Activated CD4-positive, alpha-beta memory T cell treated with anti-CD3 and anti-CD28 coated beads for 36 hours (primary cell): Measurements from ENCODE around the gene ZNF274. TPM values are rescaled to one million over a fixed set of nuclear protein-coding genes. Genes with fewer than 3 reads are reported as not detected.
"Not testable (repeated sequence)": the region's sequence is repeated elsewhere in the genome, so short reads cannot be mapped to it uniquely, and the experiment has no call there.

Source experiments
- CTCF ChIA-PET: fragments of 350-600 bp; sonication (Branson Sonifier 250); formaldehyde crosslinking; loops from one replicate; lab custom pipeline; 2021; ENCODE audit warnings: antibody characterized with exemption, inconsistent platforms; lab: Charles Lee
- POLR2A ChIA-PET: fragments of 350-600 bp; sonication (Branson Sonifier 250); formaldehyde crosslinking; loops from one replicate; lab custom pipeline; 2021; ENCODE audit warnings: antibody characterized with exemption; lab: Charles Lee
- DNase-seq: peaks from one replicate; pipeline ENCODE4 v3.0.0-alpha.2; 2020
- H3K27ac Mint-ChIP-seq: one replicate; pipeline ENCODE4 v1.8.0; 2021; ENCODE audit warnings: mixed read lengths
- H3K27me3 Mint-ChIP-seq: one replicate; pipeline ENCODE4 v1.8.0; 2021; ENCODE audit warnings: mixed read lengths
- H3K36me3 Mint-ChIP-seq: one replicate; pipeline ENCODE4 v1.8.0; 2021; ENCODE audit warnings: mixed read lengths
- H3K4me1 Mint-ChIP-seq: one replicate; pipeline ENCODE4 v1.8.0; 2021; ENCODE audit warnings: low read depth, mixed read lengths
- H3K4me3 Mint-ChIP-seq: one replicate; pipeline ENCODE4 v1.8.0; 2021; ENCODE audit warnings: mild to moderate bottlenecking, mixed read lengths
- H3K9me3 Mint-ChIP-seq: one replicate; pipeline ENCODE4 v1.8.0; 2021; ENCODE audit warnings: mixed read lengths
- intact Hi-C: fragments of 100-400 bp; cut with micrococcal nuclease; formaldehyde crosslinking; loops from one replicate; pipeline ENCODE4 v1.15.1; 2023
- total RNA-seq, 2 experiments: library from RNA; stranded (reverse); gene quantifications; one replicate each; pipeline ENCODE4 v1.2.3, GENCODE V29; 2021

ZNF274 gene
- 10 to 100 TPM; 19.1 to 19.6 TPM for total RNA-seq

- DNase-seq = peak; percentile 95
- no peaks in the 10 kb centered on the region for H3K27me3 Mint-ChIP-seq
- ChIA-PET CTCF (interaction anchor here (0.8 kb wide), 1 partner anchor 28 kb away, joined by 3 read pairs; no protein-coding TSS in a partner anchor), POLR2A (interaction anchor here (0.7 to 1.3 kb wide), 4 partner anchors 32 to 180 kb away, joined by 3 to 4 read pairs (median 3); partner anchors contain the start of genes ZNF329 and ZNF544)
- peak within 1 kb of the TSS; percentile 99 for H3K27ac Mint-ChIP-seq
- H3K4me3 Mint-ChIP-seq = peak within 1 kb of the TSS; percentile 92
- intact Hi-C loops = loop anchor here (1.0 to 10.0 kb wide), 9 partner anchors 44 to 898 kb away; partner anchors contain the start of genes ERVK3-1, ZBTB45, ZNF460 and ZNF544
- H3K4me1 Mint-ChIP-seq = peaks cover 16% of the 10 kb centered on the region
- H3K9me3 Mint-ChIP-seq = peaks cover 60% of the 10 kb centered on the region
- H3K36me3 Mint-ChIP-seq = peaks cover 69% of the 10 kb centered on the region
Observed at GRCh38 chr19:58182989-58183816, at the start of gene ZNF274. Gene ZNF274, plus strand, starts transcription at chr19:58183061. Its CDS starts 905 bp downstream, at chr19:58183966.

GRCh38 chr19:58134244-58134643, 48.6 kb upstream of the ZNF274 start:
- DNase-seq = no peak
- Mint-ChIP-seq H3K4me3 (no peak overlapping the region), H3K27ac (no peak overlapping the region), H3K9me3 (peaks cover 74% of the 10 kb centered on the region), H3K36me3 (peaks cover 90% of the 10 kb centered on the region), H3K4me1 (no peaks in the 10 kb centered on the region), H3K27me3 (no peaks in the 10 kb centered on the region)
- ChIA-PET POLR2A (no interaction called here), CTCF (no interaction called here)
- intact Hi-C loops = no loop called here

GRCh38 chr19:58145849-58146248, 37.0 kb upstream of the ZNF274 start:
- peaks cover 37% of the 10 kb centered on the region for H3K9me3 Mint-ChIP-seq
- H3K27me3 Mint-ChIP-seq = no peaks in the 10 kb centered on the region
- H3K4me3 Mint-ChIP-seq = no peak overlapping the region
- peaks cover 48% of the 10 kb centered on the region for H3K36me3 Mint-ChIP-seq
- no peak overlapping the region for H3K27ac Mint-ChIP-seq
- peaks cover 9% of the 10 kb centered on the region for H3K4me1 Mint-ChIP-seq
- intact Hi-C loops = no loop called here
- ChIA-PET CTCF (no interaction called here), POLR2A (no interaction called here)
- no peak for DNase-seq

- H3K4me3 Mint-ChIP-seq, intact Hi-C loops, POLR2A ChIA-PET, H3K27me3 Mint-ChIP-seq, CTCF ChIA-PET, H3K27ac Mint-ChIP-seq, DNase-seq: not testable (repeated sequence)
- peaks cover 33% of the 10 kb centered on the region for H3K36me3 Mint-ChIP-seq
- peaks cover 32% of the 10 kb centered on the region for H3K9me3 Mint-ChIP-seq
- peaks cover 13% of the 10 kb centered on the region for H3K4me1 Mint-ChIP-seq
Observed at GRCh38 chr19:58147475-58147874, 35.4 kb upstream of the ZNF274 start.

- POLR2A ChIA-PET = interaction anchor here (0.7 to 1.4 kb wide), 2 partner anchors 33 to 128 kb away, joined by 3 read pairs; partner anchors contain the start of gene ZNF8
- peak within 1 kb of the TSS; percentile 91 for H3K4me3 Mint-ChIP-seq
- peaks cover 21% of the 10 kb centered on the region for H3K9me3 Mint-ChIP-seq
- H3K4me1 Mint-ChIP-seq = peaks cover 18% of the 10 kb centered on the region
- peak; percentile 95 for DNase-seq
- no peaks in the 10 kb centered on the region for H3K27me3 Mint-ChIP-seq
- CTCF ChIA-PET = interaction anchor here (1.3 kb wide), 1 partner anchor 264 kb away, joined by 3 read pairs; no protein-coding TSS in a partner anchor
- peak within 1 kb of the TSS; percentile 81 for H3K27ac Mint-ChIP-seq
- intact Hi-C loops = loop anchor here (1.0 to 10.0 kb wide), 5 partner anchors 203 to 868 kb away; partner anchors contain the start of genes ZNF256, ZNF416, ZNF417 and ZNF460
- peaks cover 22% of the 10 kb centered on the region for H3K36me3 Mint-ChIP-seq
Observed at GRCh38 chr19:58150328-58150921, 32.4 kb upstream of the ZNF274 start, which contains the start of gene ZNF329. Gene ZNF329, minus strand, starts transcription at chr19:58150789. Its CDS starts 21,286 bp downstream, at chr19:58129503.

GRCh38 chr19:58153386-58153785, 29.5 kb upstream of the ZNF274 start:
- no peak overlapping the region for H3K4me3 Mint-ChIP-seq
- intact Hi-C loops = loop anchor here (5.0 to 10.0 kb wide), 3 partner anchors 269 to 871 kb away; partner anchors contain the start of genes ZNF416, ZNF460 and ZNF814
- peaks cover 18% of the 10 kb centered on the region for H3K4me1 Mint-ChIP-seq
- H3K27me3 Mint-ChIP-seq = no peaks in the 10 kb centered on the region
- H3K9me3 Mint-ChIP-seq = peaks cover 17% of the 10 kb centered on the region
- CTCF ChIA-PET = no interaction called here
- no peak overlapping the region for H3K27ac Mint-ChIP-seq
- no peak for DNase-seq
- POLR2A ChIA-PET = no interaction called here
- H3K36me3 Mint-ChIP-seq = peaks cover 12% of the 10 kb centered on the region

GRCh38 chr19:58154287-58154678, 28.6 kb upstream of the ZNF274 start:
- Mint-ChIP-seq H3K9me3 (peaks cover 8% of the 10 kb centered on the region), H3K4me3 (peak overlapping the region; percentile 79), H3K27me3 (no peaks in the 10 kb centered on the region), H3K27ac (no peak overlapping the region), H3K36me3 (peaks cover 5% of the 10 kb centered on the region), H3K4me1 (peaks cover 17% of the 10 kb centered on the region)
- intact Hi-C loops = loop anchor here (2.0 to 10.0 kb wide), 5 partner anchors 55 to 872 kb away; partner anchors contain the start of genes ZNF416, ZNF460, ZNF776 and ZNF814
- CTCF ChIA-PET = no interaction called here
- POLR2A ChIA-PET = no interaction called here
- peak; percentile 10 for DNase-seq

GRCh38 chr19:58154679-58155648, 27.9 kb upstream of the ZNF274 start:
- peak; percentile 98 for DNase-seq
- peak overlapping the region; percentile 23 for H3K27ac Mint-ChIP-seq
- ChIA-PET CTCF (interaction anchor here (0.6 to 1.3 kb wide), 7 partner anchors 10 to 1563 kb away, joined by 3 to 5 read pairs (median 3); no protein-coding TSS in a partner anchor), POLR2A (interaction anchor here (0.6 kb wide), 1 partner anchor 1097 kb away, joined by 3 read pairs; no protein-coding TSS in a partner anchor)
- intact Hi-C loops = loop anchor here (1.0 to 10.0 kb wide), 8 partner anchors 56 to 1051 kb away; partner anchors contain the start of genes ZNF416, ZNF460, ZNF606 and ZNF776
- H3K36me3 Mint-ChIP-seq = peaks cover 2% of the 10 kb centered on the region
- H3K9me3 Mint-ChIP-seq = peaks cover 7% of the 10 kb centered on the region
- peak overlapping the region; percentile 79 for H3K4me3 Mint-ChIP-seq
- H3K27me3 Mint-ChIP-seq = no peaks in the 10 kb centered on the region
- H3K4me1 Mint-ChIP-seq = peaks cover 11% of the 10 kb centered on the region

- CTCF ChIA-PET = no interaction called here
Observed at GRCh38 chr19:58157045-58157728, 25.7 kb upstream of the ZNF274 start.

GRCh38 chr19:58166268-58166667, 16.6 kb upstream of the ZNF274 start:
- CTCF ChIA-PET = no interaction called here
- Mint-ChIP-seq H3K27me3 (no peaks in the 10 kb centered on the region), H3K27ac (no peak overlapping the region), H3K4me3 (no peak overlapping the region), H3K9me3 (peaks cover 71% of the 10 kb centered on the region), H3K36me3 (peaks cover 37% of the 10 kb centered on the region), H3K4me1 (no peaks in the 10 kb centered on the region)
- intact Hi-C loops = no loop called here
- DNase-seq = no peak
- POLR2A ChIA-PET = no interaction called here

More at GRCh38 chr19:58157045-58157728, 25.7 kb upstream of the ZNF274 start:
- Mint-ChIP-seq H3K36me3 (peaks cover 6% of the 10 kb centered on the region), H3K9me3 (peaks cover 11% of the 10 kb centered on the region), H3K4me3 (no peak overlapping the region), H3K27me3 (no peaks in the 10 kb centered on the region), H3K27ac (no peak overlapping the region), H3K4me1 (peaks cover 6% of the 10 kb centered on the region)
- intact Hi-C loops = loop anchor here (5.0 to 10.0 kb wide), 2 partner anchors 155 to 272 kb away; partner anchors contain the start of genes ZNF606 and ZNF814
- POLR2A ChIA-PET = no interaction called here
- no peak for DNase-seq
